Osteoblast (primary cell): ENCODE measurements around the gene ALKBH5. TPM values are rescaled to one million over a fixed set of nuclear protein-coding genes. Genes with fewer than 3 reads are reported as not detected.
"Not testable (repeated sequence)": the region's sequence is repeated elsewhere in the genome, so short reads cannot be mapped to it uniquely, and the experiment has no call there.

Source experiments
- DNase-seq: peaks from one replicate; pipeline ENCODE4 v3.0.0; 2011; ENCODE audit warnings: low spot score, mixed read lengths; ENCODE audit not compliant: insufficient read length; ENCODE audit errors: missing footprints
- H2AFZ ChIP-seq: 2 replicates; pipeline ENCODE4 v1.6.0; 2011; ENCODE audit warnings: mild to moderate bottlenecking, low read length
- H3K27ac ChIP-seq: 2 replicates; pipeline ENCODE4 v1.5.1; 2011; ENCODE audit warnings: mild to moderate bottlenecking, low read depth, low read length, moderate library complexity
- H3K27me3 ChIP-seq: 2 replicates; pipeline ENCODE4 v1.6.0; 2012; ENCODE audit warnings: mild to moderate bottlenecking, control low read depth, inconsistent platforms, low read length, moderate library complexity; ENCODE audit not compliant: insufficient read depth
- H3K36me3 ChIP-seq: 2 replicates; pipeline ENCODE4 v1.5.1; 2011; ENCODE audit warnings: mild to moderate bottlenecking, low read length, control low read depth, moderate library complexity; ENCODE audit not compliant: insufficient read depth
- H3K4me1 ChIP-seq: 2 replicates; pipeline ENCODE4 v1.5.1; 2011; ENCODE audit warnings: mild to moderate bottlenecking, low read length, control low read depth, moderate library complexity; ENCODE audit not compliant: insufficient read depth
- H3K4me2 ChIP-seq: 2 replicates; pipeline ENCODE4 v1.6.0; 2011; ENCODE audit warnings: mild to moderate bottlenecking, low read length; ENCODE audit not compliant: insufficient read depth
- H3K4me3 ChIP-seq: fragments of 200-600 bp; sonication (generic); 3 replicates; pipeline ENCODE4 v1.5.1; 2012; ENCODE audit warnings: mild to moderate bottlenecking, low read length, inconsistent platforms; ENCODE audit not compliant: insufficient read depth
- H3K79me2 ChIP-seq: 2 replicates; pipeline ENCODE4 v1.6.0; 2012; ENCODE audit warnings: mild to moderate bottlenecking, low read length, control low read depth, inconsistent platforms; ENCODE audit not compliant: insufficient read depth
- H3K9me3 ChIP-seq: 2 replicates; pipeline ENCODE4 v1.5.1; 2011; ENCODE audit warnings: low read depth, low read length, control low read depth
- H4K20me1 ChIP-seq: 2 replicates; pipeline ENCODE4 v1.6.0; 2012; ENCODE audit warnings: mild to moderate bottlenecking, low read length, control low read depth; ENCODE audit not compliant: insufficient read depth
- total RNA-seq: library from RNA; depleted of rRNA; stranded (reverse); fragments of >200 nt; gene quantifications from 2 replicates; pipeline ENCODE4 v1.2.3, GENCODE V29; 2012
- TF ChIP-seq, protein P1 (sequence below): IDR thresholded peaks from 2 replicates; pipeline ENCODE4 v1.5.1; 2011; ENCODE audit warnings: mild to moderate bottlenecking, low read depth, low read length, moderate library complexity; ENCODE audit errors: extremely low read depth

The ALKBH5 gene
- total RNA-seq, 1 donor = 125 TPM

DNA sequence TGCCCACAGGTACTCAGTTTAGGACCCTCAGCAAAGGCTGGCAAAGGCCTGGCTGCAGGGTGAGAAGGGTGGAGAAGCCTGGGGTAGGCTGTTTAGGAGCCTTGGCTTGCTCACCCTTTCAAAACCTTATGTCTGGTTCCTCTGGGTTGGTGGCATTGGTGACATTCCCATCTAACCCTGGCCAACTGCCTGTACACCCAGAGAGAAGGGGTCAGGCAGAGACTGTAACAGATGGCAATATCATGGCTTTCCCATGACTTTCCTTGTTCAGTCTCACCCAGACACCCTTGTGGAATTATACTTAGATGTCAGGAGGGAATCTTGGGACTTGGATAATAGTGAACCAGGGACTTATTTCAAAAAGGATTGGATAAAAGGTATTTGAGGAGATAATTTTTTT lies 23.3 kb downstream of the ALKBH5 start:
- Histone ChIP-seq H2AFZ (no peak overlapping the region), H3K27ac (no peak overlapping the region), H4K20me1 (peaks cover 61% of the 10 kb centered on the region), H3K4me3 (no peak overlapping the region), H3K27me3 (no peaks in the 10 kb centered on the region), H3K4me2 (no peak overlapping the region), H3K79me2 (peaks cover 55% of the 10 kb centered on the region), H3K4me1 (no peaks in the 10 kb centered on the region), H3K9me3 (no peaks in the 10 kb centered on the region), H3K36me3 (peaks cover 66% of the 10 kb centered on the region)
- TF ChIP-seq, protein P1, sequence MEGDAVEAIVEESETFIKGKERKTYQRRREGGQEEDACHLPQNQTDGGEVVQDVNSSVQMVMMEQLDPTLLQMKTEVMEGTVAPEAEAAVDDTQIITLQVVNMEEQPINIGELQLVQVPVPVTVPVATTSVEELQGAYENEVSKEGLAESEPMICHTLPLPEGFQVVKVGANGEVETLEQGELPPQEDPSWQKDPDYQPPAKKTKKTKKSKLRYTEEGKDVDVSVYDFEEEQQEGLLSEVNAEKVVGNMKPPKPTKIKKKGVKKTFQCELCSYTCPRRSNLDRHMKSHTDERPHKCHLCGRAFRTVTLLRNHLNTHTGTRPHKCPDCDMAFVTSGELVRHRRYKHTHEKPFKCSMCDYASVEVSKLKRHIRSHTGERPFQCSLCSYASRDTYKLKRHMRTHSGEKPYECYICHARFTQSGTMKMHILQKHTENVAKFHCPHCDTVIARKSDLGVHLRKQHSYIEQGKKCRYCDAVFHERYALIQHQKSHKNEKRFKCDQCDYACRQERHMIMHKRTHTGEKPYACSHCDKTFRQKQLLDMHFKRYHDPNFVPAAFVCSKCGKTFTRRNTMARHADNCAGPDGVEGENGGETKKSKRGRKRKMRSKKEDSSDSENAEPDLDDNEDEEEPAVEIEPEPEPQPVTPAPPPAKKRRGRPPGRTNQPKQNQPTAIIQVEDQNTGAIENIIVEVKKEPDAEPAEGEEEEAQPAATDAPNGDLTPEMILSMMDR = no peak
- DNase-seq = no peak

DNA sequence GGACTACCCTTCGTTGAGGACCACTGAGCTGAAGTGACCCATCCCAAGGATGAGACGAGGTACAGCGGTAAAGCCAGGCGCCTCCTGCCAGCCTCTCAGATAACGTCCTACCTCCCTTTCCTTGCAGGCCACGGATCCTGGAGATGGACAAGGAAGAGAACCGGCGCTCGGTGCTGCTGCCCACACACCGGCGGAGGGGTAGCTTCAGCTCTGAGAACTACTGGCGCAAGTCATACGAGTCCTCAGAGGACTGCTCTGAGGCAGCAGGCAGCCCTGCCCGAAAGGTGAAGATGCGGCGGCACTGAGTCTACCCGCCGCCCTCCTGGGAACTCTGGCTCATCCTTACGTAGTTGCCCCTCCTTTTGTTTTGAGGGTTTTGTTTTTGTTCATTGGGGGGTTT lies 24.5 kb downstream of the ALKBH5 start:
- Histone ChIP-seq H3K4me1 (no peaks in the 10 kb centered on the region), H3K27me3 (no peaks in the 10 kb centered on the region), H4K20me1 (peaks cover 55% of the 10 kb centered on the region), H3K4me2 (no peak overlapping the region), H3K79me2 (peaks cover 47% of the 10 kb centered on the region), H3K36me3 (peaks cover 66% of the 10 kb centered on the region), H3K27ac (no peak overlapping the region), H3K9me3 (no peaks in the 10 kb centered on the region), H3K4me3 (no peak overlapping the region), H2AFZ (no peak overlapping the region)
- TF ChIP-seq, protein P1 = no peak
- no peak for DNase-seq

DNA sequence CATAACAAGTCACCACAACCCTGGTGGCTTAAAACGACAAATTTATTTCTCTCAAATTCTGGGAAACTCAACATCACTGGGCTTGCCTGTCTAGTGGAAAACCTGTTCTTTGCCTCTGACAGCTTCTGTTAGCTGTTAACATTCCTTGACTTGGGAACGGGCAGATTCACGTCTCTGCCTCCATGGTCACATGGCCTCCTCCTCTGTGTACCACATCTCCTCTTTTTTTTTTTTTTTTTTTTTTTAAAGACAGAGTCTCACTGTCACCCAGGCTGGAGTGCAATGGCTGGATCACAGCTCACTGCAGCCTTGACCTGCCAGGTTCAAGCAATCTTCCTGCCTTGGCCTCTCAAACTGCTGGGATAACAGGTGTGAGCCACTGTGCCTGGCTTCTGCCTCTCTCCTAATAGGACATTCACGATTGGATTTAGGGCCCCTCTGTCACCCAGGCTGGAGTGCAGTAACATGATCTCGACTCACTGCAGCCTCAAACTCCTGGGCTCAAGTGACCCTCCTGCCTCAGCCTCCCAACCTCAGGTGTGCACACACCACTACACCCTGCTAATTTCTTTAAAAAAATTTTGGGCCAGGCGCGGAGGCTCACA lies 30.1 kb downstream of the ALKBH5 start:
- peaks cover 6% of the 10 kb centered on the region for H3K4me1 ChIP-seq
- no peak for DNase-seq
- H3K27ac ChIP-seq = no peak overlapping the region
- H4K20me1 ChIP-seq = peaks cover 8% of the 10 kb centered on the region
- no peaks in the 10 kb centered on the region for H3K9me3 ChIP-seq
- peaks cover 3% of the 10 kb centered on the region for H3K79me2 ChIP-seq
- H3K27me3 ChIP-seq = no peaks in the 10 kb centered on the region
- no peak overlapping the region for H2AFZ ChIP-seq
- TF ChIP-seq, protein P1 = no peak
- no peak overlapping the region for H3K4me3 ChIP-seq
- peaks cover 23% of the 10 kb centered on the region for H3K36me3 ChIP-seq
- H3K4me2 ChIP-seq = no peak overlapping the region

DNA sequence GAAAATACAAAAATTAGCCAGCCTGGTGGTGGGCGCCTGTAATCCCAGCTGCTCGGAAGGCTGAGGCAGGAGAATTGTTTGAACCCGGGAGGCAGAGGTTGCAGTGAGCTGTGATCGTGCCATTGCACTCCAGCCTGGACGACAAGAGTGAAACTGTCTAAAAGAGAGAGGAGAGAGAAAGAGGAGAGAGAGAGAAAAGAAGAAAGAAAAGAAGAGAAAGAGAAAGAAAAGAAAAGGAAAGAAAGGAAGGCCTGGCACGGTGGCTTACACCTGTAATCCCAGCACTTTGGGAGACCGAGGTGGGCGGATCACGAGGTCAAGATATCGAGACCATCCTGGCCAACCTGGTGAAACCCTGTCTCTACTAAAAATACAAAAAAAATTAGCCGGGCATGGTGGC lies 33.3 kb downstream of the ALKBH5 start:
- H3K9me3 ChIP-seq, H4K20me1 ChIP-seq, H2AFZ ChIP-seq, H3K4me3 ChIP-seq, H3K27ac ChIP-seq, H3K4me2 ChIP-seq, H3K79me2 ChIP-seq, H3K27me3 ChIP-seq, DNase-seq, H3K36me3 ChIP-seq: not testable (repeated sequence)
- peaks cover 27% of the 10 kb centered on the region for H3K4me1 ChIP-seq
